ENCODE results near the gene AUTS2. TPM values are rescaled to one million over a fixed set of nuclear protein-coding genes. Genes with fewer than 3 reads are reported as not detected.

AUTS2 gene
- total RNA-seq, 1 experiment from 2014 or later = under 0.01 TPM

GRCh38 chr7:70060298-70061068, 462.2 kb downstream of the AUTS2 start:
- no peak for DNase-seq (ENCODE audit: low read depth)

- no peak for DNase-seq (ENCODE audit: low read depth)
These were observed 465.1 kb downstream of the AUTS2 start for GRCh38 chr7:70063371-70063770.

GRCh38 chr7:70063927-70064326, 465.7 kb downstream of the AUTS2 start:
- no peak for DNase-seq (ENCODE audit: low read depth)

- DNase-seq (ENCODE audit: low read depth) = no peak
These were observed 468.6 kb downstream of the AUTS2 start for GRCh38 chr7:70066844-70067243.

- no peak for DNase-seq (ENCODE audit: low read depth)
These were observed 470.3 kb downstream of the AUTS2 start for GRCh38 chr7:70068531-70068930.

GRCh38 chr7:70069977-70070376, 471.7 kb downstream of the AUTS2 start:
- DNase-seq (ENCODE audit: low read depth) = no peak

- DNase-seq (ENCODE audit: low read depth) = no peak
These were observed 473.5 kb downstream of the AUTS2 start for GRCh38 chr7:70071766-70072165.

- peak; percentile 33 for DNase-seq (ENCODE audit: low read depth)
These were observed 473.9 kb downstream of the AUTS2 start for GRCh38 chr7:70072220-70072619.

- no peak for DNase-seq (ENCODE audit: low read depth)
These were observed 478.1 kb downstream of the AUTS2 start for GRCh38 chr7:70076325-70076724.

- no peak for DNase-seq (ENCODE audit: low read depth)
These were observed 483.9 kb downstream of the AUTS2 start for GRCh38 chr7:70082099-70082611.

GRCh38 chr7:70091362-70091761, 493.1 kb downstream of the AUTS2 start:
- DNase-seq (ENCODE audit: low read depth) = no peak

GRCh38 chr7:70092314-70093204, 494.3 kb downstream of the AUTS2 start:
- DNase-seq (ENCODE audit: low read depth) = peak; percentile 54

GRCh38 chr7:70093205-70093904, 495.1 kb downstream of the AUTS2 start:
- no peak for DNase-seq (ENCODE audit: low read depth)

GRCh38 chr7:70094831-70095230, 496.6 kb downstream of the AUTS2 start:
- no peak for DNase-seq (ENCODE audit: low read depth)

- no peak for DNase-seq (ENCODE audit: low read depth)
These were observed 499.4 kb downstream of the AUTS2 start for GRCh38 chr7:70097645-70098044.

GRCh38 chr7:70098133-70098561, 499.9 kb downstream of the AUTS2 start:
- no peak for DNase-seq (ENCODE audit: low read depth)

GRCh38 chr7:70098905-70099672, 500.8 kb downstream of the AUTS2 start:
- no peak for DNase-seq (ENCODE audit: low read depth)

- no peak for DNase-seq (ENCODE audit: low read depth)
These were observed 506.0 kb downstream of the AUTS2 start for GRCh38 chr7:70104243-70104642.

GRCh38 chr7:70113078-70113477, 514.8 kb downstream of the AUTS2 start:
- DNase-seq (ENCODE audit: low read depth) = no peak

GRCh38 chr7:70113536-70113935, 515.3 kb downstream of the AUTS2 start:
- DNase-seq (ENCODE audit: low read depth) = no peak

GRCh38 chr7:70114806-70115205, 516.5 kb downstream of the AUTS2 start:
- DNase-seq (ENCODE audit: low read depth) = no peak
